Astrocyte (in vitro differentiated cells and primary cell): ENCODE measurements around the gene SGTA. TPM values are rescaled to one million over a fixed set of nuclear protein-coding genes. Genes with fewer than 3 reads are reported as not detected.

Source experiments
- DNase-seq: peaks from one replicate; pipeline ENCODE4 v3.0.0-alpha.2; 2010; ENCODE audit warnings: low read depth
- FAIRE-seq: peaks from 2 replicates; lab custom pipeline; 2011; peaks lifted over from hg19 to GRCh38; lab: Jason Lieb, UNC
- H2AFZ ChIP-seq: 2 replicates; pipeline ENCODE4 v1.6.0; 2012; ENCODE audit warnings: low read depth, low read length, inconsistent platforms
- H3K27ac ChIP-seq: 2 replicates; pipeline ENCODE4 v1.5.1; 2011; ENCODE audit warnings: low read depth, low read length, inconsistent platforms
- H3K27me3 ChIP-seq: 2 replicates; pipeline ENCODE4 v1.6.0; 2011; ENCODE audit warnings: low read length, inconsistent platforms; ENCODE audit not compliant: insufficient read depth
- H3K36me3 ChIP-seq: 2 replicates; pipeline ENCODE4 v1.5.1; 2011; ENCODE audit warnings: low read length, inconsistent platforms; ENCODE audit not compliant: insufficient read depth
- H3K4me1 ChIP-seq: 2 replicates; pipeline ENCODE4 v1.5.1; 2011; ENCODE audit warnings: low read length, inconsistent platforms; ENCODE audit not compliant: insufficient read depth
- H3K4me2 ChIP-seq: 2 replicates; pipeline ENCODE4 v1.6.0; 2012; ENCODE audit warnings: low read length, inconsistent platforms
- H3K4me3 ChIP-seq: 2 replicates; pipeline ENCODE4 v1.5.1; 2011; ENCODE audit warnings: low read depth, mild to moderate bottlenecking, low read length, inconsistent platforms; ENCODE audit not compliant: insufficient read depth
- H3K79me2 ChIP-seq: 2 replicates; pipeline ENCODE4 v1.6.0; 2012; ENCODE audit warnings: mild to moderate bottlenecking, low read length, inconsistent platforms; ENCODE audit not compliant: insufficient read depth
- H3K9ac ChIP-seq: 2 replicates; pipeline ENCODE4 v1.6.0; 2012; ENCODE audit warnings: mild to moderate bottlenecking, low read length, inconsistent platforms
- H3K9me3 ChIP-seq: 2 replicates; pipeline ENCODE4 v1.5.1; 2012; ENCODE audit warnings: low read depth, mild to moderate bottlenecking, low read length, inconsistent platforms; ENCODE audit not compliant: insufficient read depth
- H4K20me1 ChIP-seq: 2 replicates; pipeline ENCODE4 v1.6.0; 2012; ENCODE audit warnings: low read length, inconsistent platforms; ENCODE audit not compliant: insufficient read depth
- H3K27ac Mint-ChIP-seq: one replicate; pipeline ENCODE4 v1.8.0; 2021; ENCODE audit warnings: mild to moderate bottlenecking, mixed read lengths; ENCODE audit not compliant: unreplicated experiment
- H3K27me3 Mint-ChIP-seq: one replicate; pipeline ENCODE4 v1.8.0; 2021; ENCODE audit warnings: low read depth, mixed read lengths; ENCODE audit not compliant: unreplicated experiment
- H3K36me3 Mint-ChIP-seq: one replicate; pipeline ENCODE4 v1.8.0; 2021; ENCODE audit warnings: low read depth, mixed read lengths; ENCODE audit not compliant: unreplicated experiment
- H3K4me1 Mint-ChIP-seq: one replicate; pipeline ENCODE4 v1.8.0; 2021; ENCODE audit warnings: low read depth, mixed read lengths; ENCODE audit not compliant: unreplicated experiment
- H3K4me3 Mint-ChIP-seq: one replicate; pipeline ENCODE4 v1.8.0; 2021; ENCODE audit warnings: mild to moderate bottlenecking, moderate library complexity, mixed read lengths; ENCODE audit not compliant: unreplicated experiment
- H3K9me3 Mint-ChIP-seq: one replicate; pipeline ENCODE4 v1.8.0; 2021; ENCODE audit warnings: mild to moderate bottlenecking, mixed read lengths; ENCODE audit not compliant: unreplicated experiment
- CTCF ChIP-seq: IDR thresholded peaks from 2 replicates; pipeline ENCODE4 v1.5.1; 2011; ENCODE audit warnings: low read depth, mild to moderate bottlenecking, inconsistent platforms, low read length, moderate library complexity; ENCODE audit not compliant: insufficient read depth
- EZH2 ChIP-seq: IDR thresholded peaks from 2 replicates; pipeline ENCODE4 v1.6.1; 2012; ENCODE audit warnings: mild to moderate bottlenecking, low read length, inconsistent platforms; ENCODE audit not compliant: insufficient read depth
- total RNA-seq: library from RNA; stranded (reverse); gene quantifications from 2 replicates; pipeline ENCODE4 v1.2.1, GENCODE V29; 2021

The SGTA gene
- total RNA-seq, 1 donor from 2014 or later: 76.1 TPM

- Mint-ChIP-seq H3K27me3 (peaks cover 6% of the 10 kb centered on the region), H3K27ac (no peak overlapping the region), H3K9me3 (no peaks in the 10 kb centered on the region), H3K4me1 (no peaks in the 10 kb centered on the region), H3K36me3 (peaks cover 19% of the 10 kb centered on the region), H3K4me3 (no peak overlapping the region)
- Histone ChIP-seq H3K4me1 (peaks cover 5% of the 10 kb centered on the region), H3K27ac (no peak overlapping the region), H3K9me3 (peaks cover 3% of the 10 kb centered on the region), H3K27me3 (no peaks in the 10 kb centered on the region), H3K79me2 (peaks cover 7% of the 10 kb centered on the region), H3K4me2 (no peak overlapping the region), H4K20me1 (peaks cover 12% of the 10 kb centered on the region), H2AFZ (no peak overlapping the region), H3K4me3 (no peak overlapping the region), H3K9ac (no peak overlapping the region), H3K36me3 (peaks cover 5% of the 10 kb centered on the region)
- TF ChIP-seq CTCF: no peak
- no peak for TF ChIP-seq EZH2
- FAIRE-seq: no peak
- no peak for DNase-seq
These were observed 46.4 kb downstream of the SGTA start for GRCh38 chr19:2736550-2737190.

- Histone ChIP-seq H3K79me2 (peaks cover 7% of the 10 kb centered on the region), H3K27ac (no peak overlapping the region), H3K4me2 (no peak overlapping the region), H3K27me3 (no peaks in the 10 kb centered on the region), H3K36me3 (peaks cover 5% of the 10 kb centered on the region), H4K20me1 (peaks cover 12% of the 10 kb centered on the region), H3K9ac (no peak overlapping the region), H3K4me1 (peaks cover 5% of the 10 kb centered on the region), H3K4me3 (no peak overlapping the region), H3K9me3 (peaks cover 3% of the 10 kb centered on the region), H2AFZ (no peak overlapping the region)
- no peaks in the 10 kb centered on the region for H3K9me3 Mint-ChIP-seq
- no peak overlapping the region for H3K27ac Mint-ChIP-seq
- FAIRE-seq (no peak), DNase-seq (no peak)
- peaks cover 3% of the 10 kb centered on the region for H3K27me3 Mint-ChIP-seq
- no peak overlapping the region for H3K4me3 Mint-ChIP-seq
- peaks cover 19% of the 10 kb centered on the region for H3K36me3 Mint-ChIP-seq
- no peak for TF ChIP-seq EZH2
- TF ChIP-seq CTCF: no peak
- no peaks in the 10 kb centered on the region for H3K4me1 Mint-ChIP-seq
These were observed 47.7 kb downstream of the SGTA start for GRCh38 chr19:2735374-2735773.

GRCh38 chr19:2734589-2735288 is 48.3 kb downstream of the SGTA start:
- no peak overlapping the region for H3K27ac ChIP-seq
- no peak overlapping the region for H3K4me3 ChIP-seq
- no peak overlapping the region for H3K27ac Mint-ChIP-seq
- H3K4me3 Mint-ChIP-seq: no peak overlapping the region
- H2AFZ ChIP-seq: no peak overlapping the region
- FAIRE-seq: no peak
- peaks cover 5% of the 10 kb centered on the region for H3K4me1 ChIP-seq
- peaks cover 3% of the 10 kb centered on the region for H3K9me3 ChIP-seq
- H3K36me3 ChIP-seq: peaks cover 5% of the 10 kb centered on the region
- H3K9me3 Mint-ChIP-seq: no peaks in the 10 kb centered on the region
- H3K36me3 Mint-ChIP-seq: peaks cover 19% of the 10 kb centered on the region
- no peak for TF ChIP-seq EZH2
- TF ChIP-seq CTCF: no peak
- DNase-seq: no peak
- no peak overlapping the region for H3K9ac ChIP-seq
- no peak overlapping the region for H3K4me2 ChIP-seq
- H3K27me3 Mint-ChIP-seq: no peaks in the 10 kb centered on the region
- peaks cover 12% of the 10 kb centered on the region for H4K20me1 ChIP-seq
- no peaks in the 10 kb centered on the region for H3K27me3 ChIP-seq
- peaks cover 7% of the 10 kb centered on the region for H3K79me2 ChIP-seq
- H3K4me1 Mint-ChIP-seq: no peaks in the 10 kb centered on the region
